GM10847 (cell line): ENCODE results near the gene C1QTNF1.

Experiments used
- POLR2A ChIP-seq: IDR thresholded peaks from 2 replicates; pipeline ENCODE4 v1.6.1; 2011; ENCODE audit not compliant: insufficient read length; ENCODE audit errors: extremely low read depth

Gene C1QTNF1

GRCh38 chr17:79046197-79046915 lies 22.4 kb downstream of the C1QTNF1 start:
- TF ChIP-seq POLR2A: no peak

DNA sequence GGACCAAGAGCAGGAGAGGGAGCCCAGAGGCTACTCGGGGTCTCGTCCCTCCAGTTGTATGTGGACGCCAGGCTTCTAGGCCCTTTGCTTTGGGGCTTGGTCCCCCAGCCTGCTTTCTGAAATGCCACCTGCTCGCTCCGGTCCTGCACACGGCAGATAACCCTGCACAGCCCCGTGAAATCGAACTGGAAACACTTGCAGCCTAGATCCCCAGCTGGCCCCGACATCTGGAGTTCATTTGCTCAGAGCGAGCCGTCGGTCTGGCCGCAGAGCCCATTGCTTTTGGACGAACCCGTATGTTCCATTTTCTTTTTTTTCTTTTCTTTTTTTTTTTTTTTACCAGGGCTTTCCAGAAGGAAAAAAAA lies 22.9 kb downstream of the C1QTNF1 start:
- TF ChIP-seq POLR2A: no peak

- TF ChIP-seq POLR2A: no peak
These were observed 23.4 kb downstream of the C1QTNF1 start for GRCh38 chr17:79047291-79047920.

DNA sequence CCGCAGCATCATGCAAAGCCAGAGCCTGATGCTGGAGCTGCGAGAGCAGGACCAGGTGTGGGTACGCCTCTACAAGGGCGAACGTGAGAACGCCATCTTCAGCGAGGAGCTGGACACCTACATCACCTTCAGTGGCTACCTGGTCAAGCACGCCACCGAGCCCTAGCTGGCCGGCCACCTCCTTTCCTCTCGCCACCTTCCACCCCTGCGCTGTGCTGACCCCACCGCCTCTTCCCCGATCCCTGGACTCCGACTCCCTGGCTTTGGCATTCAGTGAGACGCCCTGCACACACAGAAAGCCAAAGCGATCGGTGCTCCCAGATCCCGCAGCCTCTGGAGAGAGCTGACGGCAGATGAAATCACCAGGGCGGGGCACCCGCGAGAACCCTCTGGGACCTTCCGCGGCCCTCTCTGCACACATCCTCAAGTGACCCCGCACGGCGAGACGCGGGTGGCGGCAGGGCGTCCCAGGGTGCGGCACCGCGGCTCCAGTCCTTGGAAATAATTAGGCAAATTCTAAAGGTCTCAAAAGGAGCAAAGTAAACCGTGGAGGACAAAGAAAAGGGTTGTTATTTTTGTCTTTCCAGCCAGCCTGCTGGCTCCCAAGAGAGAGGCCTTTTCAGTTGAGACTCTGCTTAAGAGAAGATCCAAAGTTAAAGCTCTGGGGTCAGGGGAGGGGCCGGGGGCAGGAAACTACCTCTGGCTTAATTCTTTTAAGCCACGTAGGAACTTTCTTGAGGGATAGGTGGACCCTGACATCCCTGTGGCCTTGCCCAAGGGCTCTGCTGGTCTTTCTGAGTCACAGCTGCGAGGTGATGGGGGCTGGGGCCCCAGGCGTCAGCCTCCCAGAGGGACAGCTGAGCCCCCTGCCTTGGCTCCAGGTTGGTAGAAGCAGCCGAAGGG lies 24.2 kb downstream of the C1QTNF1 start:
- no peak for TF ChIP-seq POLR2A

GRCh38 chr17:79048826-79049755 lies 25.1 kb downstream of the C1QTNF1 start:
- no peak for TF ChIP-seq POLR2A

DNA sequence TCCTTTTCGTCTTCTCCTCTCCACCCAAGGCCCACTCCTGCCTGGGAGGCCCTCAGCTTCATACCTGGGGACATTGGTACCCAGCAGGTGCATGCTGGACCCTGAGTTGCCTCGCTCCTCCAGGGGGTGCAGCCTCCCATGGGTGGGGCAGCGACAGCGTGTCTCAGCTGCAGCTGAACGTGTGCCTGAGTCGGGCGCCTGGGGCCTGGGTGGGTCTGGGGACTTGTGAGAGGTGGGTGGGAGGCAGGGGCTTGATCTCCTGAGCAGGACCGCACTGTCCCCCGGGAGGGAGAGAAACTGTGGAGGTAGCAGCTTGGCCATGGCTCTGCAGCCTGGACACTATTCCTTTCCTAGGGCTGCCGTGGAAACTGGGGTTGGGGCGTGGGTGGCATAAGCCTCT lies 25.9 kb downstream of the C1QTNF1 start:
- TF ChIP-seq POLR2A: no peak

DNA sequence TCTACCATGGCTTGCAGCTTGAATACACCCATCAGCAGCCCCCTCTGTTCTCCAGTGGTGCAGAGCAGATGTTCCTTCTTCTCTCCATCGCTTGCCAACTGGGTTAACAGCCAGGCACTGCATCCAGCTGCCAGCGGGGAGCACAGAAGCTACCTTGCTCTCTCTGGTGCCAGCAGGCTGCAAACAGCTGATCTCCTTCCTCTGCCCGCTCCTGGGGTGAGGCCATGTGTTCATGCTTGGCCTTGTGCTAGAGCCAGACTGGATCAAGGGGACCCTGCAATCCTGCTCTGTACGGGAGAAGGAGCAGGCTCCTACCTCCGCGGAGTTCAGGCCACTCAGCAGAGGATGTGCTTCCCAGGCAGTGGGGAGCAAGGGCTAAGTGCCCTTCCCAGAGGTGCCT lies 26.6 kb downstream of the C1QTNF1 start:
- TF ChIP-seq POLR2A: no peak

GRCh38 chr17:79051306-79051705 lies 27.3 kb downstream of the C1QTNF1 start:
- no peak for TF ChIP-seq POLR2A

GRCh38 chr17:79052131-79052530 lies 28.2 kb downstream of the C1QTNF1 start:
- no peak for TF ChIP-seq POLR2A

- no peak for TF ChIP-seq POLR2A
These were observed 29.4 kb downstream of the C1QTNF1 start for GRCh38 chr17:79053251-79053925.

DNA sequence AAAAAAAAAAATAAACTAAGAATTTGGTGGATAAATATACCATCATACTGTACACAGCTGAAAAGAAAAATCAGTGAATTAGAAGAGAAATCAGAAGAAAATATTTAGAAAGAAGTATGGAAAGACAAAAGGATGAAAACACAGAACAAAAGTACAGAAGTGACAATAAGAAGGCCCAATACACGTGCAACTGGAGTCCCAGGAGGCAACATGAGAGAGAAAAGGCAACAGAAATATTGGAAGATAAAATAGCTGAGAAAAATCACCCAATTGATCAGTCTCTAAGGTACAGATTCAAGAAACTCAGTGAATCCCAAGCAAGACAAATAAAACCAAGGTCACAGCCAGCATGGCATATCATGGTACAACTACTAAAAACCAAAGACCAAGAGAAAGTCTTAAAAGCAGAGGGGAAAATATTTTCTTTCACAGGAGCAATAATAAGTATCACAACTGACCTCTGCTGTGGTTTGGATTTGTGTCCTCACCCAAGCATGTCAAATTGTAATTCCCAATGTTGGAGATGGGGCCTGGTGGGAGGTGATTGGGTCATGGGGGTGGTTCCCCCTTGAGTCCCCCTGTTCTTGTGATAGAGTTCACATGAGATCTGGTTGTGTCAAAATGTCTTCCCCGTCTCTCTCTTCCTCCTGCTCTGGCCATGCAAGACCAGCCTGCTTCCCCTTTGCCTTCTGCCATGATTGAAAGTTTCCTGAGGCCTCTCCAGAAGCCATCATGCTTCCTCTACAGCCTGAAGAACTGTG lies 30.4 kb downstream of the C1QTNF1 start:
- no peak for TF ChIP-seq POLR2A

DNA sequence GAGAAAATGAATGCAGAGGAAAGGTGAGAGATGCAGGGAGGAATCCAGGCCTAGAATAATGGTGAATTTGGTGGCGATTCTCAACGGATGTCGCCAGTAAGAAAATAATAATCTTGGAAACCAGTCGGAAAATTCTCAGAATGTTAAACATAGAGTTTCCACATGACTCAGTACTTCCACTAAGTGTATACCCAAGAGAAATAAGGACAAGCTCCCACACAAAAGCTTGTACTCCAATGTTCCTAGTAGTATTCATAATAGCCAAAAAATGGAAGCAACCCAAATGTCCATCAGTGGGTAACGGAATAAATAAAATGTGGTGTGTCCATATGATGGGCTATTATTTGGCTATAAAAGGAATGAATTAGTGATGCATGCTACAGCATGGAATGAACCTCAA lies 31.2 kb downstream of the C1QTNF1 start:
- no peak for TF ChIP-seq POLR2A

- no peak for TF ChIP-seq POLR2A
These were observed 33.9 kb downstream of the C1QTNF1 start for GRCh38 chr17:79057737-79058385.

DNA sequence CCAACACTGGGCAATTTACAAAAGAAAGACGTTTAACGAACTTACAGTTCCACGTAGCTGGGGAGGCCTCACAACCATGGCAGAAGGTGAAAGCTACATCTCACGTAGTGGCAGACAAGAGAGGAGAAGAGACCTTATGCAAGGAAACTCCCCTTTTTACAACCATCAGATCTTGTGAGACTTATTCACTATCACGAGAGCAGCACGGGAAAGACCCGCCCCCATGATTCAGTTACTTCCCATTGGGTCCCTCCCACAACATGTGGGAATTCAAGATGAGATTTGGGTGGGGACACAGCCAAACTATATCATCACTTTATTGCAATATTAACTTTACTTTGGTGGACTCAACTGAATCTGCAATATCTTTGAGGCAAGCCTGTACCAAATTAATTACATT lies 38.7 kb downstream of the C1QTNF1 start:
- no peak for TF ChIP-seq POLR2A

GRCh38 chr17:79064026-79064425 lies 40.1 kb downstream of the C1QTNF1 start:
- TF ChIP-seq POLR2A: no peak
